RKO (cell line): ENCODE results near the gene SLC5A11.
"Not testable (repeated sequence)": the region's sequence is repeated elsewhere in the genome, so short reads cannot be mapped to it uniquely, and the experiment has no call there.

Experiments used
- DNase-seq: peaks from one replicate; pipeline ENCODE4 v3.0.0-alpha.2; 2016; ENCODE audit warnings: low spot score

SLC5A11 gene, protein sequence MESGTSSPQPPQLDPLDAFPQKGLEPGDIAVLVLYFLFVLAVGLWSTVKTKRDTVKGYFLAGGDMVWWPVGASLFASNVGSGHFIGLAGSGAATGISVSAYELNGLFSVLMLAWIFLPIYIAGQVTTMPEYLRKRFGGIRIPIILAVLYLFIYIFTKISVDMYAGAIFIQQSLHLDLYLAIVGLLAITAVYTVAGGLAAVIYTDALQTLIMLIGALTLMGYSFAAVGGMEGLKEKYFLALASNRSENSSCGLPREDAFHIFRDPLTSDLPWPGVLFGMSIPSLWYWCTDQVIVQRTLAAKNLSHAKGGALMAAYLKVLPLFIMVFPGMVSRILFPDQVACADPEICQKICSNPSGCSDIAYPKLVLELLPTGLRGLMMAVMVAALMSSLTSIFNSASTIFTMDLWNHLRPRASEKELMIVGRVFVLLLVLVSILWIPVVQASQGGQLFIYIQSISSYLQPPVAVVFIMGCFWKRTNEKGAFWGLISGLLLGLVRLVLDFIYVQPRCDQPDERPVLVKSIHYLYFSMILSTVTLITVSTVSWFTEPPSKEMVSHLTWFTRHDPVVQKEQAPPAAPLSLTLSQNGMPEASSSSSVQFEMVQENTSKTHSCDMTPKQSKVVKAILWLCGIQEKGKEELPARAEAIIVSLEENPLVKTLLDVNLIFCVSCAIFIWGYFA

GRCh38 chr16:24845726-24846547 is at the start of gene SLC5A11:
SLC5A11 (plus strand) TSS chr16:24845963; CDS start chr16:24858644, 12,681 bp downstream.
- no peak for DNase-seq

- DNase-seq: peak; percentile 14
Observed at GRCh38 chr16:24800586-24800985, 45.2 kb upstream of the SLC5A11 start.

GRCh38 chr16:24801761-24802302 is 43.9 kb upstream of the SLC5A11 start:
- DNase-seq: no peak

GRCh38 chr16:24805484-24805883 is 40.3 kb upstream of the SLC5A11 start:
- no peak for DNase-seq

GRCh38 chr16:24807301-24807700 is 38.5 kb upstream of the SLC5A11 start:
- no peak for DNase-seq

DNA sequence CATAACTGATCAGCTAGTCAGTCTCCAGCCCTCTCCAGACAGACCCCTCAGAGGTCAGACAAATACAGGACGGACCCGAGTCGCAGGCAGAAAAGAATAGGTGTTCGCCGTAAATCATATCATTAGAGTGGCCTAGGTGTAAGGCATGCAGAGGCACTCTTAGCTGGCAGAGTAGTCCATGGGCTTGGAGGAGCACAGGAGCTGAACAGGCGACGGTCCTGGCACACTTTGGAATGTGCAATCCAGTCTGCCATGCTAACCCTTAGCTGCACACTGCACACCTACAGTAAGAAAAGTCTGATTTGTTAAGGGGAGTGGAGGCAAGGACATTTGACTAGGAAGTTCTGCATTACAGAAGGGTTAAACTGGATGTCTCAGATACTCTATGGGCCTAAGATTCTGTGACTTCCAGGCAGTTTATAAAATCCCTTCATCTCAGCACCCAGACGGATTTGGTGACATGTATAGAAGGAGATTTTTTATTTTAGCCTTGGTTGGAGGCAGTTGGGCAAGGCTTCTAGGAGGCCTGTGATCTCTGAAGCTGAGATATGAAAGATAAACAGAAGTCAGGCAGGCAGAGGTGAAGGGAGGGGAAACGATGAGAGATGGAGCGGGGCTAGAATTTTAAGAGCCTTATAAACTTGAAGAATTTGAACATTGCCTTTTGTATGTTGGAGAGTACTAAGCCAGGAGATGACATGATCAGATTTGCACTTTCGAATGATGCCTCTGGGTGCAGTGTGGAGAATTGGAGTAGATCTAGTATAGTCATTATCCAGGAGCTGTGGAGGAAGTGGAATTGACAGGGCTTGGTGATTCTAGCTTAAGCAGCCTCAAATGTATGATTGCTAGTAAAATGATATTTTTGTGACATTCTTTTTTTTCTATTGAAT is 34.6 kb upstream of the SLC5A11 start:
- peak; percentile 16 for DNase-seq

GRCh38 chr16:24812813-24813212 is 33.0 kb upstream of the SLC5A11 start:
- DNase-seq: not testable (repeated sequence)

GRCh38 chr16:24815021-24815420 is 30.7 kb upstream of the SLC5A11 start:
- no peak for DNase-seq

DNA sequence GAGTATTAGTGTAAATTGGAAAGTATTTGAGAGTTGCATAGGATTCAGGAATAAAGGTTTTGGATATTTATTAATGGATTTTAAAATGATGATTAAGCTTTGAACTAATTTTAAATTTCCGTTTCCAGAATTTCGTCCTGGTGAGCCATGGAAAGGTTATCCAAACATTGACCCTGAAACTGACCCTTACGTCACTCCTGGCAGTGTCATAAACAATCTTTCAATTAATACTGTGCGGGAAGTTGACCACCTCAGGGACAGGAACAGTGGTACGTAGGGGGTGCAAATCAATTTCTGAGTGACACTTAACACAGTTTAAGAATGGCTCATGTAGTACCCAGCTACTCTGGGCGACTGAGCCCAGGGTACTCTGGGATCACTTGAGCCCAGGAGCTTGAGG is 29.1 kb upstream of the SLC5A11 start:
- DNase-seq: no peak

- no peak for DNase-seq
Observed at GRCh38 chr16:24819462-24820040, 26.2 kb upstream of the SLC5A11 start.

DNA sequence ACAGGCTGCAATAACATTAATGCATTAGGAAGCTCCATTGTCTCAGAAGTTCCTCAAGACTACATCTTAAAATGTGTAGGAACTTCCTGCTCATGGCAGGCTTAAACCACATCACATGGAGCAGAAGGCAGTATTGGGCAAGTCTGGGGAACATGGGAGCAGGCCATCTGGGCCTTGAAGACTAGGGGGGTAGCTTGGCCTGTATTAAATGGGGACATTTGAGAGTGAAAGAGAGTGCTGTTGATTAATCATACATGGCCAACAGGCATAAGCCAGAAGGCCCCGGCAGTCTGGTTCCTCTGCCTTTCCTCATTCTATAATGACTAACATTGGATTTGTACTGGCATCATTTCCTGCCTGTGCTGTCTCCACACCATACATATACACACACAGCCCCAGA is 25.2 kb upstream of the SLC5A11 start:
- DNase-seq: peak; percentile 37

DNA sequence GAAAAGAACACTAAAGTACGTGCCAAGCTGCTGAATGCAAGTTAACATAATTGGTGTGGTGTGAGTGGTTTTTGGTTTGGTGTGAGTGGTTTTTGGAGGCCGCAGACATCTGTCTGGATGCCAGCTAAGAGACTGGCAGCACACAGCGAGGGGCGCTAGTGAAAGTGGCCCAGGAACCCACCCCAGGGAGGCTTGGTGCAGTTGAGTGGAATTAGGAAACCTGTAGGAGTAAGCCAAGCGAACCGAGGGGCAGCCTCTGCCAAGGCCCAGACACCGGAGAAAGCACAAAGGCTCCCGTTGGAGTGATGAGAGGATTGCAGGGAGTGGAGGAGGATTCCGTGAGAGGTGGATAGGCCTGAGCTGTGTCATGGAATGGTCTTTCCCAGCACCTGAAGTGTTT is 24.6 kb upstream of the SLC5A11 start:
- DNase-seq: no peak

GRCh38 chr16:24822542-24822941 is 23.2 kb upstream of the SLC5A11 start:
- no peak for DNase-seq

DNA sequence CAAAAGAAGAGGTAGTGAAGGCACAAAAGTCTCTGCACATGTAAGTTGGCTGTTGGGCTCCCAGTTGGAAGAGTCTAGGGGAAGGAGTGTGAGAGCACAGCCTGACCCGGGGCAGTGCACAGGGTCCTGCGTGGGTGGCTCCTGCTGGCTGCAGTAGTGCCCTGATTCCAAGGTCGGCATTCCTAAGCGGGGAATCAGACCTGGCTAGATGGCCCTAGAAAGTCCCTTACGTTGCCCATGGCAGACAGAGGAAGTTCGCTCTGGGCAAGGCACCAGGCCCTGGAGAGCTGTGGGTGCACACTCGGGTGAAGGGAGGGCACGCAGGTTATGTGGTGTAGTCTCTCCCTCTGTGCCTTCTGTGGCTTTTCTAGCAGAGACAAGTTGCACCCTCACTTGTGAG is 22.8 kb upstream of the SLC5A11 start:
- DNase-seq: no peak

- DNase-seq: no peak
Observed at GRCh38 chr16:24825696-24826095, 20.1 kb upstream of the SLC5A11 start.

DNA sequence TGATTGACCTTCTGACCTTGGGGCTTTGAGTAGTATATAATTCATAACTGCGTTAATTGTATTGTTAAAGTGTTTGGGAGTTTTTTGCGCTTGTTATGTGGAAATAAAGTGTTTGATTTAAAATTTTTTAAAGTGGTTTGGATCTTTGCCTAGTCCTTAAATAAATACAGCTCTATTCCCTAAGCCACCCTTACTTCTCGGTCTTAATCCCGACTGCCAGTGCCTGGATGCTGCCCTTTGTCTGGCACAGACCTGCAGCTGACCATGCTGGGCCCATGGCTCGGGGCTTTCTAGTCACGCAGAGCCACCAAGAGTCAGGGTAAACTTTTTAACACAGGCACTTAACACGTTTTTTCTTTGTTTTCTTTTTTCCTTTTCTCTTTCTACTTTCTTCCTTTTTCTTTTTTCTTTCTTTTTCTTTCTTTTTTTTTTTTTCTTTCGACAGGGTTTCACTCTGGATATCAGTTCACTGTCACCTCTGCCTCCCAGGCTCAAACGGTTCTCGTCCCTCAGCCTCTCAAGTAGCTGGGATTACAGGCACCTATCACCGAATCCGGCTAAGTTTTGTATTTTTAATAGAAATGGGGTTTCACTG is 19.6 kb upstream of the SLC5A11 start:
- no peak for DNase-seq

DNA sequence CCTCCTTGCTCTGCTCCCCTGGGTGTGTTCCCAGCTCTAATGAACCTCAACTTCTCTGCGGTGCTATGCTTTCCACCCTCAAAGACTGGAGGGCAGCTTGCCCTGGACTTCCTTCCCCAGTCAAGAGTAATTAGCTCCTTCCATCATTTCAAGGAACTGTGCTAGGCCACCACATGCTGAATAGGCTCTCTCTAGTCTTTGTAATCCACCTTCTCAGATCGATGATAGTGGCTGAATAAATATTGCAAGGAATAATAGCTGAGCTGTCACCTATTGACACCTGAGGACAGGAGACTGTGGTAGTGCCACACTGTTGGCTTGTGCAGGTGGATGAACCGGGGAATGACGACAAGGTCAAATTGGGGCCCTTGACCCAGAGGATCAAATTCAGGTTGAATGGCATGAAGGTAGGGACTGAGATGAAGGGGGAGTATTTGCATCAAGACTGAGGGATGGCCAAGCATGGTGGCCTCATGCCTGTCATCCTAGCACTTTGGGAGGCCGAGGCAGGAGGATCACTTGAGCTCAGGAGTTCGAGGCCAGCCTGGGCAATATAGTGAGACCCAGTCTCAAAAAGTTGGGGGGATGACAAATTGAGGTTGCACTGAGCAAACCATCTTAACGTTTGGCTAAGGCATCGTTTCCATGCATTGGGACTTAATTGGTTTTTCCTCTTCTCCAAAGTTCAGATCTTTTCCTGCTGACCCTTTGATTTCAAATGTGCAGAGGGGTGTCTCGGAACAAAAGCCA is 18.8 kb upstream of the SLC5A11 start:
- DNase-seq: no peak

GRCh38 chr16:24829153-24829552 is 16.6 kb upstream of the SLC5A11 start:
- DNase-seq: no peak

- DNase-seq: no peak
Observed at GRCh38 chr16:24833352-24833751, 12.4 kb upstream of the SLC5A11 start.
